ENCODE data around the gene CREB3L2. TPM values are rescaled to one million over a fixed set of nuclear protein-coding genes. Genes with fewer than 3 reads are reported as not detected.
A peak's percentile ranks its signal among the peaks of the same experiment; 100 is the strongest.

Gene CREB3L2
- total and polyA plus RNA-seq, 10 of the 15 experiments (the other 5 are each of a cell fraction or from before 2014, with no cell fraction given), result 6.4 to 67.1 (median 26.2) TPM

DNA sequence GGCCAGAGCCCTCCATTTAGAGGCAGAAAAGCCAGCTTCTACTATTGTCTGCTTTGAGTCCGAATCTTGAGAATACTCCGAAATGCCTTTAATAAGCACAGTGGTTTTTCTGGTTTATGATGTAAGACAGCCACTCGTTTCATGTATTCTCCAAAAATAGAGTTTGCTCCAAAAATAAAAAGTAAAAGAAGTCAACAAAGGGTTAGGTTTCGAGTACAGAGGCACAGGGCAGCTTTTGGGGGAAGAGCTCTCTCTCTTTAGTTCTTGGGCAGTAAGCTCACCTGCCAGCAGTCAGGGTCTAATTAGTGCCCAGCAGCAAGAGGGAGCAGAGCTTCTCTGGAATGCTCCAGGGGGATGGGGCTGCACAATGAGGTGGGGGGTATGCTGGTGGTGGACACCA lies 20.2 kb downstream of the CREB3L2 start (continued):
- TF ChIP-seq, protein P1, sequence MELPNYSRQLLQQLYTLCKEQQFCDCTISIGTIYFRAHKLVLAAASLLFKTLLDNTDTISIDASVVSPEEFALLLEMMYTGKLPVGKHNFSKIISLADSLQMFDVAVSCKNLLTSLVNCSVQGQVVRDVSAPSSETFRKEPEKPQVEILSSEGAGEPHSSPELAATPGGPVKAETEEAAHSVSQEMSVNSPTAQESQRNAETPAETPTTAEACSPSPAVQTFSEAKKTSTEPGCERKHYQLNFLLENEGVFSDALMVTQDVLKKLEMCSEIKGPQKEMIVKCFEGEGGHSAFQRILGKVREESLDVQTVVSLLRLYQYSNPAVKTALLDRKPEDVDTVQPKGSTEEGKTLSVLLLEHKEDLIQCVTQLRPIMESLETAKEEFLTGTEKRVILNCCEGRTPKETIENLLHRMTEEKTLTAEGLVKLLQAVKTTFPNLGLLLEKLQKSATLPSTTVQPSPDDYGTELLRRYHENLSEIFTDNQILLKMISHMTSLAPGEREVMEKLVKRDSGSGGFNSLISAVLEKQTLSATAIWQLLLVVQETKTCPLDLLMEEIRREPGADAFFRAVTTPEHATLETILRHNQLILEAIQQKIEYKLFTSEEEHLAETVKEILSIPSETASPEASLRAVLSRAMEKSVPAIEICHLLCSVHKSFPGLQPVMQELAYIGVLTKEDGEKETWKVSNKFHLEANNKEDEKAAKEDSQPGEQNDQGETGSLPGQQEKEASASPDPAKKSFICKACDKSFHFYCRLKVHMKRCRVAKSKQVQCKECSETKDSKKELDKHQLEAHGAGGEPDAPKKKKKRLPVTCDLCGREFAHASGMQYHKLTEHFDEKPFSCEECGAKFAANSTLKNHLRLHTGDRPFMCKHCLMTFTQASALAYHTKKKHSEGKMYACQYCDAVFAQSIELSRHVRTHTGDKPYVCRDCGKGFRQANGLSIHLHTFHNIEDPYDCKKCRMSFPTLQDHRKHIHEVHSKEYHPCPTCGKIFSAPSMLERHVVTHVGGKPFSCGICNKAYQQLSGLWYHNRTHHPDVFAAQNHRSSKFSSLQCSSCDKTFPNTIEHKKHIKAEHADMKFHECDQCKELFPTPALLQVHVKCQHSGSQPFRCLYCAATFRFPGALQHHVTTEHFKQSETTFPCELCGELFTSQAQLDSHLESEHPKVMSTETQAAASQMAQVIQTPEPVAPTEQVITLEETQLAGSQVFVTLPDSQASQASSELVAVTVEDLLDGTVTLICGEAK (IDR thresholded peaks at IDR 0.05; ENCODE audit: borderline replicate concordance), result no peak
- TF ChIP-seq ZZZ3 (IDR thresholded peaks at IDR 0.05; ENCODE audit: control insufficient read depth, insufficient read length, low read depth) (no peak), ETV6 (conservative IDR thresholded peaks at IDR 0.05 in 1 of 2, IDR thresholded peaks at IDR 0.05 in 1 of 2; ENCODE audit: borderline replicate concordance in 1 of 2, low read depth in 1 of 2) (peak in 1 of 2 experiments; percentile 79; a peak in 1 of 4 replicates), POLR2AphosphoS2 (IDR thresholded peaks at IDR 0.05; ENCODE audit: low read depth, low read length) (no peak), STAT3 (IDR thresholded peaks at IDR 0.05; ENCODE audit: low read depth, low read length) (peak; percentile 21; the same call in 1 of the 2 replicates), SMC3 (IDR thresholded peaks at IDR 0.05; ENCODE audit: borderline replicate concordance, low read length) (peak; percentile 12; the same call in 1 of the 2 replicates), ZNF207 (IDR thresholded peaks at IDR 0.05; ENCODE audit: borderline replicate concordance) (no peak), YY1 (IDR thresholded peaks at IDR 0.05; ENCODE audit: low read depth, low read length) (no peak; the same call in 1 of the 2 replicates), IRF4 (IDR thresholded peaks at IDR 0.05; ENCODE audit: low read depth, low read length) (peak; percentile 57; the same call in 1 of the 2 replicates), MYB (IDR thresholded peaks at IDR 0.05; ENCODE audit: borderline replicate concordance, low read depth, low read length) (no peak; the same call in 1 of the 2 replicates), CREB1 (IDR thresholded peaks at IDR 0.05; ENCODE audit: low read depth) (no peak), CBFB (IDR thresholded peaks at IDR 0.05; ENCODE audit: low read depth) (peak; percentile 99)
- TF ChIP-seq, protein P2, sequence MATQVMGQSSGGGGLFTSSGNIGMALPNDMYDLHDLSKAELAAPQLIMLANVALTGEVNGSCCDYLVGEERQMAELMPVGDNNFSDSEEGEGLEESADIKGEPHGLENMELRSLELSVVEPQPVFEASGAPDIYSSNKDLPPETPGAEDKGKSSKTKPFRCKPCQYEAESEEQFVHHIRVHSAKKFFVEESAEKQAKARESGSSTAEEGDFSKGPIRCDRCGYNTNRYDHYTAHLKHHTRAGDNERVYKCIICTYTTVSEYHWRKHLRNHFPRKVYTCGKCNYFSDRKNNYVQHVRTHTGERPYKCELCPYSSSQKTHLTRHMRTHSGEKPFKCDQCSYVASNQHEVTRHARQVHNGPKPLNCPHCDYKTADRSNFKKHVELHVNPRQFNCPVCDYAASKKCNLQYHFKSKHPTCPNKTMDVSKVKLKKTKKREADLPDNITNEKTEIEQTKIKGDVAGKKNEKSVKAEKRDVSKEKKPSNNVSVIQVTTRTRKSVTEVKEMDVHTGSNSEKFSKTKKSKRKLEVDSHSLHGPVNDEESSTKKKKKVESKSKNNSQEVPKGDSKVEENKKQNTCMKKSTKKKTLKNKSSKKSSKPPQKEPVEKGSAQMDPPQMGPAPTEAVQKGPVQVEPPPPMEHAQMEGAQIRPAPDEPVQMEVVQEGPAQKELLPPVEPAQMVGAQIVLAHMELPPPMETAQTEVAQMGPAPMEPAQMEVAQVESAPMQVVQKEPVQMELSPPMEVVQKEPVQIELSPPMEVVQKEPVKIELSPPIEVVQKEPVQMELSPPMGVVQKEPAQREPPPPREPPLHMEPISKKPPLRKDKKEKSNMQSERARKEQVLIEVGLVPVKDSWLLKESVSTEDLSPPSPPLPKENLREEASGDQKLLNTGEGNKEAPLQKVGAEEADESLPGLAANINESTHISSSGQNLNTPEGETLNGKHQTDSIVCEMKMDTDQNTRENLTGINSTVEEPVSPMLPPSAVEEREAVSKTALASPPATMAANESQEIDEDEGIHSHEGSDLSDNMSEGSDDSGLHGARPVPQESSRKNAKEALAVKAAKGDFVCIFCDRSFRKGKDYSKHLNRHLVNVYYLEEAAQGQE (IDR thresholded peaks at IDR 0.05; ENCODE audit: low read depth, low read length), result 0 out of 2 replicates have a peak, but pooled peaks have one; percentile 45
- TF ChIP-seq, protein P3, sequence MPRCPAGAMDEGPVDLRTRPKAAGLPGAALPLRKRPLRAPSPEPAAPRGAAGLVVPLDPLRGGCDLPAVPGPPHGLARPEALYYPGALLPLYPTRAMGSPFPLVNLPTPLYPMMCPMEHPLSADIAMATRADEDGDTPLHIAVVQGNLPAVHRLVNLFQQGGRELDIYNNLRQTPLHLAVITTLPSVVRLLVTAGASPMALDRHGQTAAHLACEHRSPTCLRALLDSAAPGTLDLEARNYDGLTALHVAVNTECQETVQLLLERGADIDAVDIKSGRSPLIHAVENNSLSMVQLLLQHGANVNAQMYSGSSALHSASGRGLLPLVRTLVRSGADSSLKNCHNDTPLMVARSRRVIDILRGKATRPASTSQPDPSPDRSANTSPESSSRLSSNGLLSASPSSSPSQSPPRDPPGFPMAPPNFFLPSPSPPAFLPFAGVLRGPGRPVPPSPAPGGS (IDR thresholded peaks at IDR 0.05; ENCODE audit: borderline replicate concordance, insufficient read depth, low read depth, low read length, poor library complexity, severe bottlenecking), result peak; percentile 57
- TF ChIP-seq, protein P4, sequence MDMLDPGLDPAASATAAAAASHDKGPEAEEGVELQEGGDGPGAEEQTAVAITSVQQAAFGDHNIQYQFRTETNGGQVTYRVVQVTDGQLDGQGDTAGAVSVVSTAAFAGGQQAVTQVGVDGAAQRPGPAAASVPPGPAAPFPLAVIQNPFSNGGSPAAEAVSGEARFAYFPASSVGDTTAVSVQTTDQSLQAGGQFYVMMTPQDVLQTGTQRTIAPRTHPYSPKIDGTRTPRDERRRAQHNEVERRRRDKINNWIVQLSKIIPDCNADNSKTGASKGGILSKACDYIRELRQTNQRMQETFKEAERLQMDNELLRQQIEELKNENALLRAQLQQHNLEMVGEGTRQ (IDR thresholded peaks at IDR 0.05; ENCODE audit: borderline replicate concordance, low read depth, low read length), result no peak
- TF ChIP-seq, protein P5, sequence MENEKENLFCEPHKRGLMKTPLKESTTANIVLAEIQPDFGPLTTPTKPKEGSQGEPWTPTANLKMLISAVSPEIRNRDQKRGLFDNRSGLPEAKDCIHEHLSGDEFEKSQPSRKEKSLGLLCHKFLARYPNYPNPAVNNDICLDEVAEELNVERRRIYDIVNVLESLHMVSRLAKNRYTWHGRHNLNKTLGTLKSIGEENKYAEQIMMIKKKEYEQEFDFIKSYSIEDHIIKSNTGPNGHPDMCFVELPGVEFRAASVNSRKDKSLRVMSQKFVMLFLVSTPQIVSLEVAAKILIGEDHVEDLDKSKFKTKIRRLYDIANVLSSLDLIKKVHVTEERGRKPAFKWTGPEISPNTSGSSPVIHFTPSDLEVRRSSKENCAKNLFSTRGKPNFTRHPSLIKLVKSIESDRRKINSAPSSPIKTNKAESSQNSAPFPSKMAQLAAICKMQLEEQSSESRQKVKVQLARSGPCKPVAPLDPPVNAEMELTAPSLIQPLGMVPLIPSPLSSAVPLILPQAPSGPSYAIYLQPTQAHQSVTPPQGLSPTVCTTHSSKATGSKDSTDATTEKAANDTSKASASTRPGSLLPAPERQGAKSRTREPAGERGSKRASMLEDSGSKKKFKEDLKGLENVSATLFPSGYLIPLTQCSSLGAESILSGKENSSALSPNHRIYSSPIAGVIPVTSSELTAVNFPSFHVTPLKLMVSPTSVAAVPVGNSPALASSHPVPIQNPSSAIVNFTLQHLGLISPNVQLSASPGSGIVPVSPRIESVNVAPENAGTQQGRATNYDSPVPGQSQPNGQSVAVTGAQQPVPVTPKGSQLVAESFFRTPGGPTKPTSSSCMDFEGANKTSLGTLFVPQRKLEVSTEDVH (IDR thresholded peaks at IDR 0.05; ENCODE audit: low read depth, partially characterized antibody), result no peak

All from GM12878 (cell line).